GM12874 (cell line): Measurements from ENCODE around the gene TEX48.

Source experiments
- CTCF ChIP-seq: IDR thresholded peaks from 2 replicates; pipeline ENCODE4 v1.5.1; 2011; ENCODE audit warnings: low read depth, mild to moderate bottlenecking, control low read depth, low read length, moderate library complexity; ENCODE audit not compliant: insufficient read depth

Gene TEX48

GRCh38 chr9:114676901-114677300 lies 5.1 kb downstream of the TEX48 start:
- TF ChIP-seq CTCF: no peak

- TF ChIP-seq CTCF: no peak
Observed at GRCh38 chr9:114674798-114675540, 7.0 kb downstream of the TEX48 start.

- TF ChIP-seq CTCF: no peak
Observed at GRCh38 chr9:114674076-114674797, 7.8 kb downstream of the TEX48 start.

- no peak for TF ChIP-seq CTCF
Observed at GRCh38 chr9:114671605-114672004, 10.4 kb downstream of the TEX48 start.

GRCh38 chr9:114669961-114670360 lies 12.0 kb downstream of the TEX48 start:
- TF ChIP-seq CTCF: no peak

- no peak for TF ChIP-seq CTCF
Observed at GRCh38 chr9:114668146-114668545, 13.8 kb downstream of the TEX48 start.

- TF ChIP-seq CTCF: no peak
Observed at GRCh38 chr9:114666851-114667250, 15.1 kb downstream of the TEX48 start.
